Measurements from ENCODE around the gene CYCS.

Gene CYCS

GRCh38 chr7:25149836-25150235 is 24.8 kb upstream of the CYCS start:
- TF ChIP-seq CTCF (IDR thresholded peaks at IDR 0.05), result no peak
- Histone ChIP-seq H3K27ac (no peak overlapping the region), H3K4me1 (ENCODE audit: control insufficient read depth in 1 of 2, insufficient read depth in 1 of 2, low read depth in 1 of 2, low read length in 1 of 2) (no peaks in the 10 kb centered on the region), H3K9me3 (no peaks in the 10 kb centered on the region), H3K27me3 (no peaks in the 10 kb centered on the region), H3K36me3 (peaks cover 5% of the 10 kb centered on the region), H3K4me3 (ENCODE audit: low read depth in 1 of 2, low read length in 1 of 2) (no peak overlapping the region)

- no peak overlapping the region for H3K27ac ChIP-seq
- H3K9me3 ChIP-seq, result no peaks in the 10 kb centered on the region
- H3K27me3 ChIP-seq, result no peaks in the 10 kb centered on the region
- no peaks in the 10 kb centered on the region for H3K4me1 ChIP-seq (ENCODE audit: control insufficient read depth in 1 of 2, insufficient read depth in 1 of 2, low read depth in 1 of 2, low read length in 1 of 2)
- H3K4me3 ChIP-seq (ENCODE audit: low read depth in 1 of 2, low read length in 1 of 2), result no peak overlapping the region
- TF ChIP-seq CTCF (IDR thresholded peaks at IDR 0.05), result no peak
- H3K36me3 ChIP-seq, result no peaks in the 10 kb centered on the region
These were observed 23.9 kb upstream of the CYCS start for GRCh38 chr7:25148772-25149575.

GRCh38 chr7:25143763-25144162 is 18.7 kb upstream of the CYCS start:
- no peak for TF ChIP-seq CTCF (IDR thresholded peaks at IDR 0.05)
- Histone ChIP-seq H3K4me3 (ENCODE audit: low read depth in 1 of 2, low read length in 1 of 2) (no peak overlapping the region), H3K9me3 (no peaks in the 10 kb centered on the region), H3K4me1 (ENCODE audit: control insufficient read depth in 1 of 2, insufficient read depth in 1 of 2, low read depth in 1 of 2, low read length in 1 of 2) (no peaks in the 10 kb centered on the region), H3K27me3 (no peaks in the 10 kb centered on the region), H3K27ac (no peak overlapping the region), H3K36me3 (no peaks in the 10 kb centered on the region)

- Histone ChIP-seq H3K4me1 (ENCODE audit: control insufficient read depth in 1 of 2, insufficient read depth in 1 of 2, low read depth in 1 of 2, low read length in 1 of 2) (peaks cover 5 to 6% of the 10 kb centered on the region in 2 experiments), H3K4me3 (ENCODE audit: low read depth in 1 of 2, low read length in 1 of 2) (no peak overlapping the region), H3K27me3 (no peaks in the 10 kb centered on the region), H3K27ac (no peak overlapping the region), H3K36me3 (no peaks in the 10 kb centered on the region), H3K9me3 (no peaks in the 10 kb centered on the region)
- TF ChIP-seq CTCF (IDR thresholded peaks at IDR 0.05), result no peak
These were observed 14.5 kb upstream of the CYCS start for GRCh38 chr7:25139536-25139935.

GRCh38 chr7:25134358-25135010 is 9.4 kb upstream of the CYCS start:
- Histone ChIP-seq H3K27ac (no peak overlapping the region), H3K9me3 (no peaks in the 10 kb centered on the region), H3K36me3 (no peaks in the 10 kb centered on the region), H3K27me3 (no peaks in the 10 kb centered on the region), H3K4me1 (ENCODE audit: control insufficient read depth in 1 of 2, insufficient read depth in 1 of 2, low read depth in 1 of 2, low read length in 1 of 2) (peaks cover 30 to 31% of the 10 kb centered on the region in 2 experiments), H3K4me3 (ENCODE audit: low read depth in 1 of 2, low read length in 1 of 2) (no peak overlapping the region)
- no peak for TF ChIP-seq CTCF (IDR thresholded peaks at IDR 0.05)
